SK-N-SH treated with all-trans-retinoic acid at 6 μM for 48 hours (cell line): ENCODE results near the gene TANC1.

Experiments
- ATAC-seq: fragments of 200-7000 bp; cut with Tn5 transposase; 3 replicates; pipeline ENCODE4 v1.9.1; 2020; ENCODE audit warnings: mild to moderate bottlenecking, moderate library complexity
- ARNTL ChIP-seq: fragments of 450-650 bp; formaldehyde crosslinking; IDR thresholded peaks from 2 replicates; pipeline ENCODE4 v1.5.0; 2020; ENCODE audit warnings: low read depth, mild to moderate bottlenecking, moderate library complexity, borderline replicate concordance
- BACH2 ChIP-seq: fragments of 250-450 bp; sonication (Bioruptor Pico); IDR thresholded peaks from 2 replicates; pipeline ENCODE4 v1.9.0; 2021; ENCODE audit warnings: mild to moderate bottlenecking, borderline replicate concordance
- CSDC2 ChIP-seq: fragments of 250-450 bp; sonication (Bioruptor Pico); IDR thresholded peaks from 2 replicates; pipeline ENCODE4 v1.5.0; 2020; ENCODE audit warnings: mild to moderate bottlenecking, moderate library complexity
- ESRRG ChIP-seq: fragments of 250-450 bp; sonication (Bioruptor Pico); IDR thresholded peaks from 2 replicates; pipeline ENCODE4 v1.6.1; 2021; ENCODE audit warnings: mild to moderate bottlenecking
- GLIS3 ChIP-seq: fragments of 250-450 bp; sonication (Bioruptor Pico); IDR thresholded peaks from 2 replicates; pipeline ENCODE4 v1.5.0; 2020; ENCODE audit warnings: mild to moderate bottlenecking, moderate library complexity
- ISL1 ChIP-seq: fragments of 250-450 bp; sonication (Bioruptor Pico); IDR thresholded peaks from 2 replicates; pipeline ENCODE4 v2.1.2; 2022; ENCODE audit warnings: mild to moderate bottlenecking, moderate library complexity
- OSR1 ChIP-seq: fragments of 250-450 bp; sonication (Bioruptor Pico); IDR thresholded peaks from 2 replicates; pipeline ENCODE4 v1.8.0; 2022; ENCODE audit warnings: moderate library complexity, mild to moderate bottlenecking, inconsistent platforms
- PPARA ChIP-seq: fragments of 250-450 bp; sonication (Bioruptor Pico); IDR thresholded peaks from 2 replicates; pipeline ENCODE4 v1.5.0; 2020; ENCODE audit warnings: mild to moderate bottlenecking, borderline replicate concordance
- RARB ChIP-seq: fragments of 250-450 bp; sonication (Bioruptor Pico); IDR thresholded peaks from 2 replicates; pipeline ENCODE4 v1.8.0; 2021; ENCODE audit warnings: mild to moderate bottlenecking, moderate library complexity
- SNAI2 ChIP-seq: fragments of 250-450 bp; sonication (Bioruptor Pico); IDR thresholded peaks from 2 replicates; pipeline ENCODE4 v1.5.0; 2020; ENCODE audit warnings: mild to moderate bottlenecking, moderate library complexity
- TCF4 ChIP-seq: fragments of 250-450 bp; sonication (Bioruptor Pico); IDR thresholded peaks from 2 replicates; pipeline ENCODE4 v1.8.0; 2021; ENCODE audit warnings: mild to moderate bottlenecking, moderate library complexity, borderline replicate concordance
- TOX ChIP-seq: fragments of 250-450 bp; sonication (Bioruptor Pico); IDR thresholded peaks from 2 replicates; pipeline ENCODE4 v1.8.0; 2021; ENCODE audit warnings: mild to moderate bottlenecking, moderate library complexity, borderline replicate concordance
- TSHZ2 ChIP-seq: fragments of 250-450 bp; sonication (Bioruptor Pico); IDR thresholded peaks from 2 replicates; pipeline ENCODE4 v1.5.0; 2020; ENCODE audit warnings: mild to moderate bottlenecking, moderate library complexity
- ZC3H10 ChIP-seq: fragments of 250-450 bp; sonication (Bioruptor Pico); IDR thresholded peaks from 2 replicates; pipeline ENCODE4 v1.5.1; 2021; ENCODE audit warnings: mild to moderate bottlenecking, moderate library complexity
- ZFP3 ChIP-seq: fragments of 250-450 bp; sonication (Bioruptor Pico); IDR thresholded peaks from 2 replicates; pipeline ENCODE4 v1.5.0; 2020; ENCODE audit warnings: mild to moderate bottlenecking, moderate library complexity
- ZFP30 ChIP-seq: fragments of 450-650 bp; formaldehyde crosslinking; IDR thresholded peaks from 2 replicates; pipeline ENCODE4 v1.5.0; 2022; ENCODE audit warnings: mild to moderate bottlenecking, moderate library complexity
- ZNF565 ChIP-seq: fragments of 450-650 bp; formaldehyde crosslinking; conservative IDR thresholded peaks from 2 replicates; pipeline ENCODE4 v1.5.0; 2020; ENCODE audit warnings: low read depth, mild to moderate bottlenecking, moderate library complexity
- ZNF70 ChIP-seq: fragments of 450-650 bp; formaldehyde crosslinking; IDR thresholded peaks from 2 replicates; pipeline ENCODE4 v1.5.0; 2020; ENCODE audit warnings: mild to moderate bottlenecking, moderate library complexity
- ZNF8 ChIP-seq: fragments of 450-650 bp; formaldehyde crosslinking; IDR thresholded peaks from 2 replicates; pipeline ENCODE4 v1.5.0; 2020; ENCODE audit warnings: mild to moderate bottlenecking, moderate library complexity
- TF ChIP-seq, protein P1 (sequence below): fragments of 250-450 bp; sonication (Bioruptor Pico); IDR thresholded peaks from 2 replicates; pipeline ENCODE4 v1.8.0; 2021; ENCODE audit warnings: low read depth, mild to moderate bottlenecking, moderate library complexity, borderline replicate concordance
- TF ChIP-seq, protein P2 (sequence below): fragments of 250-450 bp; sonication (Bioruptor Pico); IDR thresholded peaks from 2 replicates; pipeline ENCODE4 v1.5.1; 2021; ENCODE audit warnings: mild to moderate bottlenecking, moderate library complexity
- TF ChIP-seq, protein P3 (sequence below): fragments of 250-450 bp; sonication (Bioruptor Pico); IDR thresholded peaks from 2 replicates; pipeline ENCODE4 v1.8.0; 2020; ENCODE audit warnings: mild to moderate bottlenecking, moderate library complexity, borderline replicate concordance
- TF ChIP-seq, protein P4 (sequence below): fragments of 250-450 bp; sonication (Bioruptor Pico); IDR thresholded peaks from 2 replicates; pipeline ENCODE4 v1.5.1; 2020; ENCODE audit warnings: low read depth, mild to moderate bottlenecking, moderate library complexity

Gene TANC1

DNA sequence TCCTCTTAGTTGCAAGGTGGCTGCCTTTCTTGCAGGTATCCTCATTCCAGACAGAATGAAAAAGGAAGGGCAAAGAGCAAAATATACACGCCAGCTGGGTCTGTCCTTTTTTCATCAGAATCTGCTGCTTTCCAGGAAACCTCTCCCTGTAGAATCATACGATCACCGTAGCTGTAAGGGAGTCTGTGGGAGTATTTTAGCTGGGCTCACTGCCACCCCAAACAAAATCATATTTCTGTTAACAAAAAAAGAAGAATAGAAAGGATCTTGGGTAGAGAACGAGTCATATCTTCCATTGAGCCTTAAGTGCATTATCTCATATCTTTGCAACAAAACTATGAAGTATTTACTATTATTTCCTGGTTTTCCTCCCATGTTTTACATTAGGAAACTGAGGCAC lies 15.0 kb upstream of the TANC1 start (continued):
- TF ChIP-seq, protein P1, sequence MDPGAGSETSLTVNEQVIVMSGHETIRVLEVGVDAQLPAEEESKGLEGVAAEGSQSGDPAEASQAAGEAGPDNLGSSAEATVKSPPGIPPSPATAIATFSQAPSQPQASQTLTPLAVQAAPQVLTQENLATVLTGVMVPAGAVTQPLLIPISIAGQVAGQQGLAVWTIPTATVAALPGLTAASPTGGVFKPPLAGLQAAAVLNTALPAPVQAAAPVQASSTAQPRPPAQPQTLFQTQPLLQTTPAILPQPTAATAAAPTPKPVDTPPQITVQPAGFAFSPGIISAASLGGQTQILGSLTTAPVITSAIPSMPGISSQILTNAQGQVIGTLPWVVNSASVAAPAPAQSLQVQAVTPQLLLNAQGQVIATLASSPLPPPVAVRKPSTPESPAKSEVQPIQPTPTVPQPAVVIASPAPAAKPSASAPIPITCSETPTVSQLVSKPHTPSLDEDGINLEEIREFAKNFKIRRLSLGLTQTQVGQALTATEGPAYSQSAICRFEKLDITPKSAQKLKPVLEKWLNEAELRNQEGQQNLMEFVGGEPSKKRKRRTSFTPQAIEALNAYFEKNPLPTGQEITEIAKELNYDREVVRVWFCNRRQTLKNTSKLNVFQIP (CRISPR knock-in tag) = no peak
- TF ChIP-seq OSR1 (CRISPR knock-in tag) = no peak
- no peak for TF ChIP-seq GLIS3
- TF ChIP-seq ZNF565 (CRISPR knock-in tag) = no peak
- TF ChIP-seq ZNF70 = no peak

- peak; percentile 89 for ATAC-seq
- TF ChIP-seq ISL1 (CRISPR knock-in tag) (peak; percentile 30; the same call in 1 of the 2 replicates), ZNF70 (no peak), RARB (CRISPR knock-in tag) (no peak), ZNF565 (CRISPR knock-in tag) (no peak), GLIS3 (no peak), ZFP30 (CRISPR knock-in tag) (no peak), CSDC2 (CRISPR knock-in tag) (no peak), TSHZ2 (CRISPR knock-in tag) (peak; percentile 67), OSR1 (CRISPR knock-in tag) (no peak), BACH2 (CRISPR knock-in tag) (no peak), ARNTL (CRISPR knock-in tag) (no peak), SNAI2 (CRISPR knock-in tag) (no peak), ZFP3 (no peak), TCF4 (CRISPR knock-in tag) (no peak; the same call in 1 of the 2 replicates), TOX (CRISPR knock-in tag) (no peak), ZC3H10 (CRISPR knock-in tag) (no peak), ZNF8 (no peak), ESRRG (CRISPR knock-in tag) (no peak), PPARA (CRISPR knock-in tag) (no peak)
- TF ChIP-seq, protein P2, sequence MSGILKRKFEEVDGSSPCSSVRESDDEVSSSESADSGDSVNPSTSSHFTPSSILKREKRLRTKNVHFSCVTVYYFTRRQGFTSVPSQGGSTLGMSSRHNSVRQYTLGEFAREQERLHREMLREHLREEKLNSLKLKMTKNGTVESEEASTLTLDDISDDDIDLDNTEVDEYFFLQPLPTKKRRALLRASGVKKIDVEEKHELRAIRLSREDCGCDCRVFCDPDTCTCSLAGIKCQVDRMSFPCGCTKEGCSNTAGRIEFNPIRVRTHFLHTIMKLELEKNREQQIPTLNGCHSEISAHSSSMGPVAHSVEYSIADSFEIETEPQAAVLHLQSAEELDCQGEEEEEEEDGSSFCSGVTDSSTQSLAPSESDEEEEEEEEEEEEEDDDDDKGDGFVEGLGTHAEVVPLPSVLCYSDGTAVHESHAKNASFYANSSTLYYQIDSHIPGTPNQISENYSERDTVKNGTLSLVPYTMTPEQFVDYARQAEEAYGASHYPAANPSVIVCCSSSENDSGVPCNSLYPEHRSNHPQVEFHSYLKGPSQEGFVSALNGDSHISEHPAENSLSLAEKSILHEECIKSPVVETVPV (CRISPR knock-in tag) = no peak
- TF ChIP-seq, protein P1 (CRISPR knock-in tag) = no peak
- TF ChIP-seq, protein P3, sequence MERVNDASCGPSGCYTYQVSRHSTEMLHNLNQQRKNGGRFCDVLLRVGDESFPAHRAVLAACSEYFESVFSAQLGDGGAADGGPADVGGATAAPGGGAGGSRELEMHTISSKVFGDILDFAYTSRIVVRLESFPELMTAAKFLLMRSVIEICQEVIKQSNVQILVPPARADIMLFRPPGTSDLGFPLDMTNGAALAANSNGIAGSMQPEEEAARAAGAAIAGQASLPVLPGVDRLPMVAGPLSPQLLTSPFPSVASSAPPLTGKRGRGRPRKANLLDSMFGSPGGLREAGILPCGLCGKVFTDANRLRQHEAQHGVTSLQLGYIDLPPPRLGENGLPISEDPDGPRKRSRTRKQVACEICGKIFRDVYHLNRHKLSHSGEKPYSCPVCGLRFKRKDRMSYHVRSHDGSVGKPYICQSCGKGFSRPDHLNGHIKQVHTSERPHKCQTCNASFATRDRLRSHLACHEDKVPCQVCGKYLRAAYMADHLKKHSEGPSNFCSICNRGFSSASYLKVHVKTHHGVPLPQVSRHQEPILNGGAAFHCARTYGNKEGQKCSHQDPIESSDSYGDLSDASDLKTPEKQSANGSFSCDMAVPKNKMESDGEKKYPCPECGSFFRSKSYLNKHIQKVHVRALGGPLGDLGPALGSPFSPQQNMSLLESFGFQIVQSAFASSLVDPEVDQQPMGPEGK = 0 out of 2 replicates have a peak, but pooled peaks have one; percentile 23
- TF ChIP-seq, protein P4, sequence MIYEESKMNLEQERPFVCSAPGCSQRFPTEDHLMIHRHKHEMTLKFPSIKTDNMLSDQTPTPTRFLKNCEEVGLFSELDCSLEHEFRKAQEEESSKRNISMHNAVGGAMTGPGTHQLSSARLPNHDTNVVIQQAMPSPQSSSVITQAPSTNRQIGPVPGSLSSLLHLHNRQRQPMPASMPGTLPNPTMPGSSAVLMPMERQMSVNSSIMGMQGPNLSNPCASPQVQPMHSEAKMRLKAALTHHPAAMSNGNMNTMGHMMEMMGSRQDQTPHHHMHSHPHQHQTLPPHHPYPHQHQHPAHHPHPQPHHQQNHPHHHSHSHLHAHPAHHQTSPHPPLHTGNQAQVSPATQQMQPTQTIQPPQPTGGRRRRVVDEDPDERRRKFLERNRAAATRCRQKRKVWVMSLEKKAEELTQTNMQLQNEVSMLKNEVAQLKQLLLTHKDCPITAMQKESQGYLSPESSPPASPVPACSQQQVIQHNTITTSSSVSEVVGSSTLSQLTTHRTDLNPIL (CRISPR knock-in tag) = peak; percentile 81; the same call in 1 of the 2 replicates
These were observed 14.3 kb upstream of the TANC1 start for GRCh38 chr2:158953926-158954763.
